ENCODE results near the gene MPLKIP. TPM values are rescaled to one million over a fixed set of nuclear protein-coding genes. Genes with fewer than 3 reads are reported as not detected.

Gene MPLKIP
- 48.4 and 49.1 TPM in 2 replicates for total RNA-seq

GRCh38 chr7:40134428-40135316 lies at the start of gene MPLKIP, which contains the start of gene SUGCT:
MPLKIP (minus strand) TSS chr7:40134622; CDS start chr7:40134567, 55 bp downstream.
SUGCT (plus strand) TSS chr7:40135005.

Other genes starting within 250 kb of the MPLKIP start
- 26.6 and 39.9 TPM in 2 replicates for gene CDK13, start 184.4 kb downstream of the MPLKIP start, total RNA-seq
- gene SUGCT, start 383 bp upstream of the MPLKIP start, total RNA-seq, result 1.6 and 2.9 TPM in 2 replicates